Osteoblast (primary cell): ENCODE data around the gene GSE1. TPM values are rescaled to one million over a fixed set of nuclear protein-coding genes. Genes with fewer than 3 reads are reported as not detected.

Experiments
- DNase-seq: peaks from one replicate; pipeline ENCODE4 v3.0.0; 2011; ENCODE audit warnings: low spot score, mixed read lengths; ENCODE audit not compliant: insufficient read length; ENCODE audit errors: missing footprints
- H2AFZ ChIP-seq: 2 replicates; pipeline ENCODE4 v1.6.0; 2011; ENCODE audit warnings: mild to moderate bottlenecking, low read length
- H3K27ac ChIP-seq: 2 replicates; pipeline ENCODE4 v1.5.1; 2011; ENCODE audit warnings: mild to moderate bottlenecking, low read depth, low read length, moderate library complexity
- H3K27me3 ChIP-seq: 2 replicates; pipeline ENCODE4 v1.6.0; 2012; ENCODE audit warnings: mild to moderate bottlenecking, control low read depth, inconsistent platforms, low read length, moderate library complexity; ENCODE audit not compliant: insufficient read depth
- H3K36me3 ChIP-seq: 2 replicates; pipeline ENCODE4 v1.5.1; 2011; ENCODE audit warnings: mild to moderate bottlenecking, low read length, control low read depth, moderate library complexity; ENCODE audit not compliant: insufficient read depth
- H3K4me1 ChIP-seq: 2 replicates; pipeline ENCODE4 v1.5.1; 2011; ENCODE audit warnings: mild to moderate bottlenecking, low read length, control low read depth, moderate library complexity; ENCODE audit not compliant: insufficient read depth
- H3K4me2 ChIP-seq: 2 replicates; pipeline ENCODE4 v1.6.0; 2011; ENCODE audit warnings: mild to moderate bottlenecking, low read length; ENCODE audit not compliant: insufficient read depth
- H3K4me3 ChIP-seq: fragments of 200-600 bp; sonication (generic); 3 replicates; pipeline ENCODE4 v1.5.1; 2012; ENCODE audit warnings: mild to moderate bottlenecking, low read length, inconsistent platforms; ENCODE audit not compliant: insufficient read depth
- H3K79me2 ChIP-seq: 2 replicates; pipeline ENCODE4 v1.6.0; 2012; ENCODE audit warnings: mild to moderate bottlenecking, low read length, control low read depth, inconsistent platforms; ENCODE audit not compliant: insufficient read depth
- H3K9me3 ChIP-seq: 2 replicates; pipeline ENCODE4 v1.5.1; 2011; ENCODE audit warnings: low read depth, low read length, control low read depth
- H4K20me1 ChIP-seq: 2 replicates; pipeline ENCODE4 v1.6.0; 2012; ENCODE audit warnings: mild to moderate bottlenecking, low read length, control low read depth; ENCODE audit not compliant: insufficient read depth
- CTCF ChIP-seq: IDR thresholded peaks from 2 replicates; pipeline ENCODE4 v1.5.1; 2011; ENCODE audit warnings: mild to moderate bottlenecking, low read depth, low read length, moderate library complexity; ENCODE audit errors: extremely low read depth
- total RNA-seq: library from RNA; depleted of rRNA; stranded (reverse); fragments of >200 nt; gene quantifications from 2 replicates; pipeline ENCODE4 v1.2.3, GENCODE V29; 2012

The GSE1 gene
- total RNA-seq, 1 donor = 49.6 TPM

GRCh38 chr16:85659336-85659735 is 46.2 kb downstream of the GSE1 start:
- H2AFZ ChIP-seq = no peak overlapping the region
- H3K27ac ChIP-seq = no peak overlapping the region
- H3K36me3 ChIP-seq = peaks cover 82% of the 10 kb centered on the region
- TF ChIP-seq CTCF = no peak
- no peak for DNase-seq
- H4K20me1 ChIP-seq = peaks cover 61% of the 10 kb centered on the region
- no peaks in the 10 kb centered on the region for H3K79me2 ChIP-seq
- H3K4me3 ChIP-seq = no peak overlapping the region
- H3K9me3 ChIP-seq = no peaks in the 10 kb centered on the region
- H3K4me2 ChIP-seq = no peak overlapping the region
- H3K4me1 ChIP-seq = no peaks in the 10 kb centered on the region
- no peaks in the 10 kb centered on the region for H3K27me3 ChIP-seq

- Histone ChIP-seq H3K27me3 (no peaks in the 10 kb centered on the region), H3K4me1 (no peaks in the 10 kb centered on the region), H3K27ac (no peak overlapping the region), H3K4me2 (no peak overlapping the region), H3K4me3 (no peak overlapping the region), H3K9me3 (no peaks in the 10 kb centered on the region), H4K20me1 (peaks cover 62% of the 10 kb centered on the region), H3K36me3 (peaks cover 83% of the 10 kb centered on the region), H2AFZ (no peak overlapping the region), H3K79me2 (no peaks in the 10 kb centered on the region)
- DNase-seq = peak; percentile 100
- TF ChIP-seq CTCF = peak; percentile 86
These were observed 46.8 kb downstream of the GSE1 start for GRCh38 chr16:85659805-85660511.

GRCh38 chr16:85660843-85661739 is 48.0 kb downstream of the GSE1 start:
- peak; percentile 72 for DNase-seq
- H3K27me3 ChIP-seq = no peaks in the 10 kb centered on the region
- no peaks in the 10 kb centered on the region for H3K4me1 ChIP-seq
- TF ChIP-seq CTCF = no peak
- H3K79me2 ChIP-seq = no peaks in the 10 kb centered on the region
- H3K4me2 ChIP-seq = no peak overlapping the region
- H2AFZ ChIP-seq = no peak overlapping the region
- H3K4me3 ChIP-seq = no peak overlapping the region
- no peaks in the 10 kb centered on the region for H3K9me3 ChIP-seq
- peaks cover 84% of the 10 kb centered on the region for H3K36me3 ChIP-seq
- no peak overlapping the region for H3K27ac ChIP-seq
- peaks cover 58% of the 10 kb centered on the region for H4K20me1 ChIP-seq
